Activated CD4-positive, CD25-positive, alpha-beta regulatory T cell treated with anti-CD3 and anti-CD28 coated beads, Interleukin-2, amount 50 U/mL, for 72 hours (primary cell): ENCODE results near the gene EXOC4.

Experiments used
- DNase-seq: peaks from one replicate; pipeline ENCODE4 v3.0.0; 2021

The EXOC4 gene

GRCh38 chr7:133730360-133730759 is 477.5 kb downstream of the EXOC4 start:
- DNase-seq = no peak

- DNase-seq = no peak
Measured at GRCh38 chr7:133733401-133733800, 480.5 kb downstream of the EXOC4 start.

GRCh38 chr7:133735222-133735621 is 482.3 kb downstream of the EXOC4 start:
- no peak for DNase-seq

GRCh38 chr7:133739817-133740216 is 486.9 kb downstream of the EXOC4 start:
- no peak for DNase-seq

- DNase-seq = no peak
Measured at GRCh38 chr7:133741078-133741477, 488.2 kb downstream of the EXOC4 start.

GRCh38 chr7:133741703-133742102 is 488.8 kb downstream of the EXOC4 start:
- no peak for DNase-seq

GRCh38 chr7:133742709-133743538 is 490.0 kb downstream of the EXOC4 start:
- no peak for DNase-seq

- DNase-seq = no peak
Measured at GRCh38 chr7:133744451-133744850, 491.6 kb downstream of the EXOC4 start.

GRCh38 chr7:133746305-133746704 is 493.4 kb downstream of the EXOC4 start:
- DNase-seq = no peak

GRCh38 chr7:133746847-133747246 is 494.0 kb downstream of the EXOC4 start:
- no peak for DNase-seq

- DNase-seq = no peak
Measured at GRCh38 chr7:133748443-133749407, 495.8 kb downstream of the EXOC4 start.

GRCh38 chr7:133750287-133750686 is 497.4 kb downstream of the EXOC4 start:
- DNase-seq = no peak

GRCh38 chr7:133751079-133751478 is 498.2 kb downstream of the EXOC4 start:
- no peak for DNase-seq

- DNase-seq = no peak
Measured at GRCh38 chr7:133753513-133753912, 500.6 kb downstream of the EXOC4 start.

- no peak for DNase-seq
Measured at GRCh38 chr7:133754708-133755107, 501.8 kb downstream of the EXOC4 start.

- no peak for DNase-seq
Measured at GRCh38 chr7:133755901-133756300, 503.0 kb downstream of the EXOC4 start.

- DNase-seq = no peak
Measured at GRCh38 chr7:133761443-133761842, 508.6 kb downstream of the EXOC4 start.

GRCh38 chr7:133763076-133763640 is 510.3 kb downstream of the EXOC4 start:
- no peak for DNase-seq

GRCh38 chr7:133769668-133770067 is 516.8 kb downstream of the EXOC4 start:
- DNase-seq = no peak

GRCh38 chr7:133770863-133771492 is 518.1 kb downstream of the EXOC4 start:
- no peak for DNase-seq

GRCh38 chr7:133771788-133772419 is 519.0 kb downstream of the EXOC4 start:
- no peak for DNase-seq

GRCh38 chr7:133773601-133774000 is 520.7 kb downstream of the EXOC4 start:
- DNase-seq = no peak
